ENCODE results near the gene ST7. TPM values are rescaled to one million over a fixed set of nuclear protein-coding genes. Genes with fewer than 3 reads are reported as not detected.

The ST7 gene
- total and polyA plus RNA-seq, 2 donors (not counting 3 experiments of a cell fraction or from before 2014, with no cell fraction given): 18.6 to 24.9 TPM

DNA sequence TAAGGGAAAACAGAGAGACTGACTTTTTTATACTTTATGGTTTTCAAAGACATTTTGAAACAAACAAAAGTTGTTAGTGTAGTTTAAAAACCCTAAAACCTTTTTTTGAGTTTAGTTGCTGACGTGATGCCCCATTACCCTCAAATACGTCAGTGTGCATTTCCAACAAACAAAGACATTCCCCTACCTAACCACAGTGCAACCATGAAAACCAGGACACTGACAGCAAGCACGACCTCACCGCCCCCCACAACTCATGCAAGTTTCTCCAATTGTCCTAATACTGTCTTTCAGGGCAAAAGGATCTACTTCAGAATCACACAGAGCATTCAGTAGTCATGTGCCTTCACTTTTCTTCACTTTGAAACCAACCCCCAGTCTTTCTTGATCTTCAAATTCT is 294.5 kb downstream of the ST7 start:
- Histone ChIP-seq H3K27ac (ENCODE audit: insufficient read depth, low read depth, low read length) (no peak overlapping the region), H3K27me3 (ENCODE audit: control insufficient read depth in 2 of 2, insufficient read depth in 2 of 2, low read length in 2 of 2) (peaks cover 1 to 5% of the 10 kb centered on the region in 2 experiments), H3K9me1 (replicated peaks; ENCODE audit: control insufficient read depth, extremely low read depth, insufficient read depth, low read length) (no peaks in the 10 kb centered on the region), H3K4me3 (replicated peaks in 1 of 3; ENCODE audit: insufficient read depth in 1 of 3, low read depth in 1 of 3, low read length in 3 of 3) (no peak overlapping the region), H3K4me1 (ENCODE audit: control insufficient read depth, extremely low read depth, insufficient read depth, low read length) (no peaks in the 10 kb centered on the region), H4K20me1 (replicated peaks; ENCODE audit: control insufficient read depth, extremely low read depth, insufficient read depth, low read length) (no peaks in the 10 kb centered on the region), H3K79me2 (ENCODE audit: control insufficient read depth, insufficient read depth, low read length) (no peaks in the 10 kb centered on the region), H3K9ac (replicated peaks; ENCODE audit: extremely low read depth, insufficient read depth, low read length) (no peak overlapping the region), H2AFZ (ENCODE audit: low read depth, low read length) (no peak overlapping the region), H3K4me2 (ENCODE audit: insufficient read depth, low read length) (no peak overlapping the region), H3K36me3 (ENCODE audit: control insufficient read depth in 2 of 2, extremely low read depth in 1 of 2, insufficient read depth in 2 of 2, low read length in 2 of 2) (no peaks in the 10 kb centered on the region), H3K9me3 (replicated peaks; ENCODE audit: control insufficient read depth, insufficient read depth, low read length) (no peaks in the 10 kb centered on the region)
- no peak for DNase-seq (ENCODE audit: low read depth, low spot score)
- CTCF ChIA-PET: no interaction called here
- dilution Hi-C loops (cut with MboI; ENCODE audit: extremely low pct_ligation_motif_present, low sequenced_read_pairs) (no loop called here), intact Hi-C loops (cut with micrococcal nuclease) (no loop called here)
- TF ChIP-seq EZH2 (IDR thresholded peaks at IDR 0.05; ENCODE audit: borderline replicate concordance, low read depth, low read length, severe bottlenecking): no peak
- no TSS peak for BruUV-seq (replicated peaks)
- FAIRE-seq: no peak
- POLR2A ChIA-PET: no interaction called here

DNA sequence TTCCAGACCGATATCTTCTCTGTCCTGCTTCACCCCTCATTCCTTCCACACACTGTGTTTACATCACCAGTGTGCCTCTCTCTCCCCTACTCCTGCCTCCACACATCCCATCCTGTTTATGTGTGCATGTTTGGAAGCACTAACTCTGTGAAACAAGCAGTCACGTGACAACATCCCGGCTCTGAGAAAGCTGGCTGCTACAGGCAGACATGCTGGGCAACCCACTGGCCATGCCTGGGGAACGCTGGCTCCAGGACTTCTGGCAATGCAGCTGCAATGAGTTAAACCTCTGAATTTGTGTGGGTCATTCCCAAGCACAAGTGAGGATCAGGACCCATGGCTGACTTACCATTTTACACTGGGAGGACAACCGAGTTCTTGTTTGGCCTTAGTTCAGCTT is 295.5 kb downstream of the ST7 start:
- Histone ChIP-seq H3K4me3 (replicated peaks in 1 of 3; ENCODE audit: insufficient read depth in 1 of 3, low read depth in 1 of 3, low read length in 3 of 3) (no peak overlapping the region), H3K27me3 (ENCODE audit: control insufficient read depth in 2 of 2, insufficient read depth in 2 of 2, low read length in 2 of 2) (peaks cover 1 to 3% of the 10 kb centered on the region in 2 experiments), H3K36me3 (ENCODE audit: control insufficient read depth in 2 of 2, extremely low read depth in 1 of 2, insufficient read depth in 2 of 2, low read length in 2 of 2) (no peaks in the 10 kb centered on the region), H4K20me1 (replicated peaks; ENCODE audit: control insufficient read depth, extremely low read depth, insufficient read depth, low read length) (no peaks in the 10 kb centered on the region), H3K9ac (replicated peaks; ENCODE audit: extremely low read depth, insufficient read depth, low read length) (no peak overlapping the region), H3K79me2 (ENCODE audit: control insufficient read depth, insufficient read depth, low read length) (no peaks in the 10 kb centered on the region), H3K27ac (ENCODE audit: insufficient read depth, low read depth, low read length) (no peak overlapping the region), H3K4me1 (ENCODE audit: control insufficient read depth, extremely low read depth, insufficient read depth, low read length) (no peaks in the 10 kb centered on the region), H2AFZ (ENCODE audit: low read depth, low read length) (no peak overlapping the region), H3K4me2 (ENCODE audit: insufficient read depth, low read length) (no peak overlapping the region), H3K9me3 (replicated peaks; ENCODE audit: control insufficient read depth, insufficient read depth, low read length) (no peaks in the 10 kb centered on the region), H3K9me1 (replicated peaks; ENCODE audit: control insufficient read depth, extremely low read depth, insufficient read depth, low read length) (no peaks in the 10 kb centered on the region)
- intact Hi-C loops (cut with micrococcal nuclease) (no loop called here), dilution Hi-C loops (cut with MboI; ENCODE audit: extremely low pct_ligation_motif_present, low sequenced_read_pairs) (no loop called here)
- no peak for TF ChIP-seq FOS (IDR thresholded peaks at IDR 0.05; ENCODE audit: borderline replicate concordance, insufficient read depth, low read length)
- no peak for TF ChIP-seq POLR2A (IDR thresholded peaks at IDR 0.05; ENCODE audit: low read depth, low read length)
- no peak for TF ChIP-seq EZH2 (IDR thresholded peaks at IDR 0.05; ENCODE audit: borderline replicate concordance, low read depth, low read length, severe bottlenecking)
- TF ChIP-seq GATA2 (IDR thresholded peaks at IDR 0.05; ENCODE audit: insufficient read depth, insufficient read length, low read depth, low read length): no peak
- TF ChIP-seq JUN (IDR thresholded peaks at IDR 0.05; ENCODE audit: borderline replicate concordance, insufficient read depth, insufficient read length, low read depth): no peak
- DNase-seq (ENCODE audit: low read depth, low spot score): no peak
- POLR2A ChIA-PET: no interaction called here
- CTCF ChIA-PET: interaction anchor here (0.9 kb wide), 1 partner anchor 36 kb away, joined by 3 read pairs; no protein-coding TSS in a partner anchor
- no TSS peak for BruUV-seq (replicated peaks)
- FAIRE-seq: no peak

All from endothelial cell of umbilical vein (primary cell).